Esophagus squamous epithelium (tissue), 5 donors: ENCODE measurements around the gene CTPS2. TPM values are rescaled to one million over a fixed set of nuclear protein-coding genes. Genes with fewer than 3 reads are reported as not detected.
"Not testable (repeated sequence)": the region's sequence is repeated elsewhere in the genome, so short reads cannot be mapped to it uniquely, and the experiment has no call there.

Experiments
- DNase-seq: peaks from one replicate; lab custom pipeline; 2025; lab: John Stamatoyannopoulos, UW
- H3K27ac ChIP-seq, 4 donors: fragments of 200-600 bp; sonication (generic); one replicate each; pipeline ENCODE4 v1.5.1; 2016 to 2019; ENCODE audit warnings: mild to moderate bottlenecking in 1 of 4
- H3K27me3 ChIP-seq, 4 donors: fragments of 200-600 bp; sonication (generic); 1 replicate in 3 of 4; 2 replicates in 1 of 4; pipeline versions ENCODE4 v1.5.1 to v1.6.0; 2017 to 2021; ENCODE audit warnings: antibody characterized with exemption in 1 of 4
- H3K36me3 ChIP-seq, 3 donors: fragments of 200-600 bp; sonication (generic); one replicate each; pipeline ENCODE4 v1.5.1; 2016 to 2019
- H3K4me1 ChIP-seq, 3 donors: fragments of 200-600 bp; sonication (generic); one replicate each; pipeline ENCODE4 v1.5.1; 2017 to 2019
- H3K4me3 ChIP-seq, 4 donors: fragments of 200-600 bp; sonication (generic); 1 replicate in 3 of 4; 2 replicates in 1 of 4; pipeline ENCODE4 v1.5.1; 2016 to 2019; ENCODE audit warnings: mild to moderate bottlenecking in 2 of 4, moderate library complexity in 1 of 4
- H3K9me3 ChIP-seq, 3 donors: fragments of 200-600 bp; sonication (generic); one replicate each; pipeline ENCODE4 v1.5.1; 2016 to 2019
- POLR2A ChIP-seq, 4 donors: fragments of 450-650 bp; IDR thresholded peaks; one replicate each; pipeline ENCODE4 v1.6.1; 2017; ENCODE audit warnings: antibody characterized with exemption in 4 of 4, mild to moderate bottlenecking in 4 of 4, moderate library complexity in 3 of 4
- WGBS, 2 donors: methylation state at CpG; one replicate each; pipeline ENCODE4 v1.1.5; 2018; 5-methylcytosine and 5-hydroxymethylcytosine counted together
- intact Hi-C: fragments of 100-400 bp; cut with DNase I; formaldehyde crosslinking; loops from one replicate; pipeline ENCODE4 v1.15.0; 2022
- total RNA-seq, 4 donors: library from RNA; depleted of rRNA; stranded (reverse); fragments of >200 nt; gene quantifications; one replicate each; pipeline ENCODE4 v1.1.0, GENCODE V29; 2016
- TF ChIP-seq, protein P1 (sequence below), 6 experiments: fragments of 450-650 bp in 4 of 6; fragments of 200-600 bp in 2 of 6; sonication (generic) in 2 of 6; IDR thresholded peaks; one replicate each; pipeline ENCODE4 v1.5.1; 2016 to 2019; ENCODE audit warnings: antibody characterized with exemption in 6 of 6, mild to moderate bottlenecking in 4 of 6, moderate library complexity in 4 of 6
- donor health status: DM: yes; HTN: yes; CAD: no.

Gene CTPS2
- total RNA-seq, 4 donors from 2014 or later, result 4.1 to 9.7 (median 6.3) TPM

DNA sequence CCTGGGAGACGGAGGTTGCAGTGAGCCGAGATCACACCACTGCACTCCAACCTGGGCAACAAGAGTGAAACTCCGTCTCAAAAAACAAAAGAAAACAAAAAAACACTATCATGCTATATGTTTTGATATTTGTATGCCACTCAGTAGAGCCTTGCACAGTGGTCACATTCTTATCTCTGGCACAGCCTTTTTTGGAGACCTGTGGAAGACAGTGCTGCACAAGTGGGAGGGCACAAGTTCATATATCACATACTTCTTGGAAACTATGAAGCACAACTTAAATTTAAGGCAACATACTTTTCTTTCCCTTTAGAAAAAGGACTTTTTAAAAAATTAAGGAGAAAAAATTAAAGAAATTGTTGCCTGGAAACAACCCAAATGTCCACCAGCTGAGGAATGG lies 76.9 kb downstream of the CTPS2 start:
- 97% methylated on average over 3 of the region's 3 CpGs; no CpG with 5 or more reads in 1 of the 2 donors for WGBS, 2 donors
- Histone ChIP-seq H3K36me3 (peaks cover 0 to 11% (median 0%) of the 10 kb centered on the region in 3 donors), H3K4me3 (no peak overlapping the region), H3K9me3 (no peaks in the 10 kb centered on the region), H3K27me3 (no peaks in the 10 kb centered on the region), H3K4me1 (no peaks in the 10 kb centered on the region), H3K27ac (no peak overlapping the region)
- no peak for DNase-seq
- intact Hi-C loops, result no loop called here
- TF ChIP-seq, protein P1, sequence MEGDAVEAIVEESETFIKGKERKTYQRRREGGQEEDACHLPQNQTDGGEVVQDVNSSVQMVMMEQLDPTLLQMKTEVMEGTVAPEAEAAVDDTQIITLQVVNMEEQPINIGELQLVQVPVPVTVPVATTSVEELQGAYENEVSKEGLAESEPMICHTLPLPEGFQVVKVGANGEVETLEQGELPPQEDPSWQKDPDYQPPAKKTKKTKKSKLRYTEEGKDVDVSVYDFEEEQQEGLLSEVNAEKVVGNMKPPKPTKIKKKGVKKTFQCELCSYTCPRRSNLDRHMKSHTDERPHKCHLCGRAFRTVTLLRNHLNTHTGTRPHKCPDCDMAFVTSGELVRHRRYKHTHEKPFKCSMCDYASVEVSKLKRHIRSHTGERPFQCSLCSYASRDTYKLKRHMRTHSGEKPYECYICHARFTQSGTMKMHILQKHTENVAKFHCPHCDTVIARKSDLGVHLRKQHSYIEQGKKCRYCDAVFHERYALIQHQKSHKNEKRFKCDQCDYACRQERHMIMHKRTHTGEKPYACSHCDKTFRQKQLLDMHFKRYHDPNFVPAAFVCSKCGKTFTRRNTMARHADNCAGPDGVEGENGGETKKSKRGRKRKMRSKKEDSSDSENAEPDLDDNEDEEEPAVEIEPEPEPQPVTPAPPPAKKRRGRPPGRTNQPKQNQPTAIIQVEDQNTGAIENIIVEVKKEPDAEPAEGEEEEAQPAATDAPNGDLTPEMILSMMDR (IDR thresholded peaks at IDR 0.05), result no peak
- no peak for TF ChIP-seq POLR2A (IDR thresholded peaks at IDR 0.05)

DNA sequence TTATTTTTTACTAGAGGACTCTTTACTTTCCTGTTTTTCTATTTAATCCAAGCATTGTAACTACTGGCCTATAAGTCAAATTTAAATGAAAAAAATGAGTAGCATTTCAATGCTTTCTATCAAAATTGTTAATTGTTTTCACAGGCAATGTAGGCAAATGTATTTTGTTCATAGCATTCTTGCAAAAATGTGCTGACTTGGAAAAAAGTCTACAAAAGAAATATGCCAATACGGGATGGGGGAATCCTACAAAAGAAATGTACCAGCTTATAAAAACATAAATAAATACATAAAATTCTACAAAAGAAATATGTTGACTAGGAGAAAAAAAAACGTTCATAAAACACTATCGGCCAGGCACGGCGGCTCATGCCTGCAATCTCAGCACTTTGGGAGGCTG lies 77.4 kb downstream of the CTPS2 start:
- no peak overlapping the region for H3K4me3 ChIP-seq
- TF ChIP-seq POLR2A (IDR thresholded peaks at IDR 0.05), result no peak
- TF ChIP-seq, protein P1 (IDR thresholded peaks at IDR 0.05), result no peak
- intact Hi-C loops, result no loop called here
- no peaks in the 10 kb centered on the region for H3K9me3 ChIP-seq
- H3K36me3 ChIP-seq, result peaks cover 0 to 11% (median 0%) of the 10 kb centered on the region in 3 donors
- DNase-seq, result no peak
- H3K27ac ChIP-seq, result no peak overlapping the region
- no peaks in the 10 kb centered on the region for H3K4me1 ChIP-seq
- WGBS, 2 donors, result 74 to 87% methylated on average over 5 of the region's 5 CpGs
- no peaks in the 10 kb centered on the region for H3K27me3 ChIP-seq

DNA sequence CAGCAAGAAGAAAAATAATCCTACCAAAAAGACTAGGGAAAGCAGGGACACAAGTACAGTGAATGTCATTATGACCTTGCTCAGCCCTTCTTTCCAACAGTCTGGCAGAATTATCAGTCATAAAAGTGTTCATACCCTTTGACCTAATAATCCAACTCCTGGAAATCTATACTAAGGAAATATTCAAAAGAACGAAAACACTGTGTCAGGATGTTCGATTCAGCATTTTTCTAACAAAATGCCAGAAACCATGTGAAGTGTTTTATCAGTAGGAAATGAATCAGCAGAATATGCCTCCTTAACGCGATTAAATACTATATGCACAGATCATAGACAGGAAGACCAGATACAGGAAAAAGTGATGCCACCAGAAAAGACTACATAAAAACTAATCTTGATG lies 78.7 kb downstream of the CTPS2 start:
- no peak for DNase-seq

GRCh38 chrX:16629909-16630308 lies 82.6 kb downstream of the CTPS2 start:
- no peak for TF ChIP-seq POLR2A (IDR thresholded peaks at IDR 0.05)
- TF ChIP-seq, protein P1 (IDR thresholded peaks at IDR 0.05), result no peak
- no peak overlapping the region for H3K27ac ChIP-seq
- no peaks in the 10 kb centered on the region for H3K9me3 ChIP-seq
- no peaks in the 10 kb centered on the region for H3K27me3 ChIP-seq
- no peak overlapping the region for H3K4me3 ChIP-seq
- no peaks in the 10 kb centered on the region for H3K4me1 ChIP-seq
- no peak for DNase-seq
- WGBS, 2 donors, result 70 to 86% methylated on average over 4 of the region's 4 CpGs
- intact Hi-C loops, result no loop called here
- no peaks in the 10 kb centered on the region for H3K36me3 ChIP-seq

More for the DNA sequence above, 78.7 kb downstream of the CTPS2 start:
- H3K9me3 ChIP-seq, result no peaks in the 10 kb centered on the region
- peaks cover 0 to 8% (median 0%) of the 10 kb centered on the region in 3 donors for H3K36me3 ChIP-seq
- 63 to 74% methylated on average over 4 of the region's 4 CpGs for whole genome bisulfite sequencing, 2 donors
- no peak for TF ChIP-seq POLR2A (IDR thresholded peaks at IDR 0.05)
- TF ChIP-seq, protein P1 (IDR thresholded peaks at IDR 0.05), result no peak
- H3K27ac ChIP-seq, result no peak overlapping the region
- H3K4me3 ChIP-seq, result no peak overlapping the region
- no peaks in the 10 kb centered on the region for H3K4me1 ChIP-seq
- no peaks in the 10 kb centered on the region for H3K27me3 ChIP-seq
- intact Hi-C loops, result no loop called here

- H3K27me3 ChIP-seq, result no peaks in the 10 kb centered on the region
Measured at GRCh38 chrX:16628946-16629595, 83.4 kb downstream of the CTPS2 start.

DNA sequence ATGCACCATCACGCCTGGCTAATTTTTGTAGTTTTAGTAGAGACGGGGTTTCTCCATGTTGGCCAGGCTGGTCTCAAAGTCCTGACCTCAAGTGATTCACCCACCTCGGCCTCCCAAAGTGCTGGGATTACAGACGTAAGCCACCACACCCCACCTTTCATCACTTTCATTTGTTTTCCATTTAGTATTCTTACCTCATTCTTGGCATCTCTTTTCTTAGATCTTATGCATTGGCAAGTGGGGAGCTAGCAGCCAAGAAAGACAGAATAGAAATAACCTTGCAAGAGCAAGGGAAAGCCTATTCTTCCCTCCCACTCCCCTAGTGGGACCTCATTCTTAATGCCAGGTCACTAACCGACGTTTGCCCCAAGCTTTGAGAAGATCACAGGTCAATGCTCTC lies 84.0 kb downstream of the CTPS2 start:
- H3K27me3 ChIP-seq, H3K4me3 ChIP-seq, DNase-seq, H3K4me1 ChIP-seq, H3K27ac ChIP-seq, H3K36me3 ChIP-seq, H3K9me3 ChIP-seq, intact Hi-C loops: not testable (repeated sequence)
- WGBS, 2 donors, result 40 to 65% methylated on average over 5 to 6 of the region's 6 CpGs

More at GRCh38 chrX:16628946-16629595, 83.4 kb downstream of the CTPS2 start:
- H3K4me3 ChIP-seq, result no peak overlapping the region
- no peaks in the 10 kb centered on the region for H3K4me1 ChIP-seq
- H3K36me3 ChIP-seq, result no peaks in the 10 kb centered on the region
- 56 to 74% methylated on average over 3 to 12 of the region's 17 CpGs for WGBS, 2 donors
- DNase-seq, result no peak
- no peaks in the 10 kb centered on the region for H3K9me3 ChIP-seq
- H3K27ac ChIP-seq, result no peak overlapping the region
- intact Hi-C loops, result no loop called here
- TF ChIP-seq, protein P1 (IDR thresholded peaks at IDR 0.05), result no peak
- no peak for TF ChIP-seq POLR2A (IDR thresholded peaks at IDR 0.05)
